AG04450 (cell line): ENCODE data around the gene SIGLEC11. TPM values are rescaled to one million over a fixed set of nuclear protein-coding genes. Genes with fewer than 3 reads are reported as not detected.

ENCODE experiments used
- CTCF ChIA-PET: fragments of 300-600, 350-600 bp; formaldehyde crosslinking; extraction: SDS; loops from one replicate; lab custom pipeline; 2022; ENCODE audit warnings: antibody characterized with exemption, inconsistent platforms; lab: Charles Lee
- POLR2A ChIA-PET: fragments of 350-600 bp; formaldehyde crosslinking; extraction: SDS; loops from one replicate; lab custom pipeline; 2021; ENCODE audit warnings: antibody characterized with exemption, inconsistent platforms; lab: Yijun Ruan, JAX
- DNase-seq: peaks from one replicate; pipeline ENCODE4 v3.0.0-alpha.2; 2011; ENCODE audit warnings: low read depth, low spot score
- H3K27ac ChIP-seq: one replicate; pipeline ENCODE4 v1.5.1; 2012; ENCODE audit warnings: low read depth, low read length, control low read depth
- H3K27me3 ChIP-seq: one replicate; pipeline ENCODE4 v1.6.0; 2012; ENCODE audit warnings: low read length; ENCODE audit not compliant: control insufficient read depth, insufficient read depth
- H3K4me3 ChIP-seq: 2 replicates; pipeline ENCODE4 v1.5.1; 2011; ENCODE audit warnings: mild to moderate bottlenecking, low read depth, low read length, control low read depth
- H3K9me3 ChIP-seq: 2 replicates; pipeline ENCODE4 v1.5.1; 2012; ENCODE audit warnings: low read length; ENCODE audit not compliant: control insufficient read depth, insufficient read depth
- CTCF ChIP-seq: IDR thresholded peaks from 2 replicates; pipeline ENCODE4 v1.5.1; 2011; ENCODE audit warnings: low read depth, low read length, control low read depth, inconsistent platforms
- polyA plus RNA-seq: library from polyadenylated mRNA; depleted of rRNA; stranded (reverse); fragments of >200 nt; gene quantifications from 2 replicates; pipeline ENCODE4 v1.2.3, GENCODE V29; 2011

The SIGLEC11 gene
- polyA plus RNA-seq, 1 experiment = not detected

DNA sequence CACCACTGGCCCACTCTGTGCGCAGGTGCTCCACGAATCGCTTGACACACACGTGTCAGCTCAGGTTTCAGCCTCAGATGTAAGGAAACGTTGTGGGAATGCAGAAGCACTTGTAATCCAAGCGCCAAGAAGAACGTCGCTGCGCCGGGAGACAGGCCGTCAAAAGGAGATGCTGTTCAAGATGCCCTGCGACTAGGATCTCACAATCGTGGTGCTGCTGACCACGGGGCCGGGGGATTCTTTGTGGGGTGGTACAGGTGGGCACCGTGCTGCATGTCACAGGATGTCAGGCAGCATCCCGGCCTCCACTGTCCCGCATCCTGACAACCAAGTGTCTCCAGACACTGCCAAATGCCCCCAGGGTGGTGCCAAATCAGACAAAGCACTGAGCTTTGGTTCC, 16.9 kb upstream of the SIGLEC11 start:
- Histone ChIP-seq H3K27ac (no peak overlapping the region), H3K9me3 (no peaks in the 10 kb centered on the region), H3K4me3 (no peak overlapping the region), H3K27me3 (no peaks in the 10 kb centered on the region)
- CTCF ChIA-PET = interaction anchor here (0.9 kb wide), 1 partner anchor 40 kb away, joined by 3 read pairs; no protein-coding TSS in a partner anchor
- no peak for TF ChIP-seq CTCF
- DNase-seq = no peak
- POLR2A ChIA-PET = no interaction called here

- TF ChIP-seq CTCF = no peak
- CTCF ChIA-PET = no interaction called here
- Histone ChIP-seq H3K27me3 (no peaks in the 10 kb centered on the region), H3K4me3 (no peak overlapping the region), H3K9me3 (no peaks in the 10 kb centered on the region), H3K27ac (no peak overlapping the region)
- DNase-seq = no peak
- POLR2A ChIA-PET = interaction anchor here (0.6 kb wide), 1 partner anchor 62 kb away, joined by 8 read pairs; no protein-coding TSS in a partner anchor
Observed at GRCh38 chr19:49977076-49977475, 16.1 kb upstream of the SIGLEC11 start.

DNA sequence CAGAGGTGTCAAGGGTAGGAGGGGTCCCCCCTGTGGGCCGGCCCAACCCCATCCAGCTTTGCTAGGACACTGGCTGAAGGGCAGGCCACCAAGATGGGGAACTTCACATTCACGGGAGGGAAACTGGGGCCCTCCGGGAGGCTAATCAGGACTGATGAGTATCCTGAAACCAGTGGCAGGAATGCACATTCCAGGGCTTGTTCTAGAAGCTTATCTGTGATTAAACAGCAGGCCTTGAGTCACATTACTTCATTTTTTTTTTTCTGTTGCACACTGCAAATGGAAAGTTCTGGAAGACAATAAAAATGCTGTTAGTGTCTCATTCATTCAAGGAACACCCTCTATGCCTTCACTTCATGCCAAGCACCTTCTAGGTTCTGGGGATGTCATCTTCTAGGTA, 15.5 kb upstream of the SIGLEC11 start:
- Histone ChIP-seq H3K4me3 (no peak overlapping the region), H3K9me3 (no peaks in the 10 kb centered on the region), H3K27ac (no peak overlapping the region), H3K27me3 (no peaks in the 10 kb centered on the region)
- DNase-seq = no peak
- no peak for TF ChIP-seq CTCF
- POLR2A ChIA-PET = no interaction called here
- CTCF ChIA-PET = interaction anchor here (1.7 kb wide), 1 partner anchor 39 kb away, joined by 5 read pairs; no protein-coding TSS in a partner anchor

DNA sequence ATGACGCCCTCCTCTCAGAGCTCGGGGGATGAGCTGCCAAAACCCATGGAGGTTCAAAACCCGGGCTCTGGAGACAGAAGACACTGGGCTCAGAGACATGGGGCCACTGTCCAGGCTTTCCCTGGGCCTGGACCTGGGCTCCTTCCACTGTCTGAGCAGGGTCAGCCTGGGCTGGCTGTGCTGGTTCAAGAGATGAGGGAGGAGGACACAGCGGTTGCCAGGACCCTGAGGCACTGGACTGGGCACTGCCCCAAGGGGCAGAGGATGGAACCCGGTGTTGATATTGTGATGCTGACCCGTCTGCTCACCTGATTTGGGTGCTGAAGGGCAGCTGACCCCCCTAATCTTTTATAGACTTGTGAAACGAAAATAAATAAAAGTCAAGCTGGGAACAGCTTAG, 14.1 kb upstream of the SIGLEC11 start:
- no peak overlapping the region for H3K4me3 ChIP-seq
- POLR2A ChIA-PET = no interaction called here
- TF ChIP-seq CTCF = no peak
- CTCF ChIA-PET = interaction anchor here (1.7 kb wide), 1 partner anchor 37 kb away, joined by 5 read pairs; no protein-coding TSS in a partner anchor
- peaks cover 2% of the 10 kb centered on the region for H3K27me3 ChIP-seq
- H3K9me3 ChIP-seq = no peaks in the 10 kb centered on the region
- no peak for DNase-seq
- H3K27ac ChIP-seq = no peak overlapping the region

DNA sequence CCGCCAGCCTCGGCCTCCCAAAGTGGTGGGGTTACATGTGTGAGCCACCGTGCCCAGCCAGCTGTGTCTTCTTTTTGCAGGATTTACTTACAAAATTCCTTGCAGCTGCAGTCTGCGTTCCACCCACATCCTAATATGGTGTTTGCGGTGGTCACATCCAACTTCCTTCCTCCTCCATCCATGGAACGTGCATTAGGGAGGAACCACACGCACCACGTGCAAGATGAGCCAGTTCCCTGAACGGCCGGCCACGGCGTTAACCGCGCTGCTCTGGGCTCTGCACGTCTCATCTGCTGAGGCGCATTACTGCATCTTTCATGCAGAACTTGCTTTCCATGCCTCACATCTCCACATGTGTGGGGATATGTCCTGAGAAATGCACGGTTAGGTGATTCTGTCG, 13.0 kb upstream of the SIGLEC11 start:
- Histone ChIP-seq H3K9me3 (no peaks in the 10 kb centered on the region), H3K27ac (no peak overlapping the region), H3K4me3 (no peak overlapping the region), H3K27me3 (peaks cover 4% of the 10 kb centered on the region)
- DNase-seq = no peak
- TF ChIP-seq CTCF = no peak
- ChIA-PET CTCF (no interaction called here), POLR2A (no interaction called here)
